Stimulated activated CD4-positive, alpha-beta T cell treated with anti-CD3 and anti-CD28 coated beads, Interleukin-4, amount 100 ng/mL, for 4 hours (primary cell): ENCODE measurements around the gene ATP10A.
"Not testable (repeated sequence)": the region's sequence is repeated elsewhere in the genome, so short reads cannot be mapped to it uniquely, and the experiment has no call there.

Source experiments
- DNase-seq, 2 experiments: peaks; one replicate each; pipeline ENCODE4 v3.0.0-alpha.2; 2020

ATP10A gene

GRCh38 chr15:25673972-25674371, 189.2 kb downstream of the ATP10A start:
- no peak for DNase-seq

DNA sequence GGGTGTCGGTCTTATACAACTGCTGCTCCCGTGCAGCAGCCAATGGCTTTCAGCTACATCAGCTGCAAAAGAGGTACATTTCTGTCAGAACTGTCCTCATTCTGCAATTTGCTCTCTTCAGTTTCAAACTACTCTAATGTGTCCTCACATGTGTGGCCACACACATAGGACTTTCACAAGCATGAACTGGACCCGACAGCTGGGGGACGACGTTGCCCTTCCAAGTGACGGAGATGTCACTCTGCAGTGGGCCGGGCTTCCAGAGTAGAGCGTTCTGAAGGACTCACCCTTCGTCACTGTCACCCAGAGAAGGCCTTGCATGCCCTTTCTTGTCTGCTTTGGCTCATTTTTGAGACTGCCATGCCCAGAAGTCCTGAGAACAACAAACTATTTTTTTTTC, 189.8 kb downstream of the ATP10A start:
- DNase-seq = no peak

DNA sequence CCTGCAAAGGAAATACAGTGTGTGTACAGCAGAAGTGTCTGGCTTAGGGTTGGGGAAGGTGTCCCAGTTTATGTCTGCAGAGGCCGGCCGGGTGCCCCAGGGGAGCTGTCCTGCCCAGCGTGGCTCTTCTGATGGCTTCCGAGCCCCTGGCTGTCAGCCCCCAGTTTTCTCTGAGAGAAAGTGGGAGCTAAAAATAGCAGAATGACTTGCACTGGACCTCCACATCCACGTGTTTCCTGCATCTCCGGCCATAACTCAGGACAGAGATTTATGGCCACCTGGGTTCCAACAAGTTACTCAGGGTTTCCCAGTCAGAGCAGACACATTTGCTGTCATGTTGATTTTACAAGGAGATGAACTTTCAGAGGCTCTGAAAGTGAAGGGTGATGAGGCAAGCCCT, 192.0 kb downstream of the ATP10A start:
- no peak for DNase-seq

DNA sequence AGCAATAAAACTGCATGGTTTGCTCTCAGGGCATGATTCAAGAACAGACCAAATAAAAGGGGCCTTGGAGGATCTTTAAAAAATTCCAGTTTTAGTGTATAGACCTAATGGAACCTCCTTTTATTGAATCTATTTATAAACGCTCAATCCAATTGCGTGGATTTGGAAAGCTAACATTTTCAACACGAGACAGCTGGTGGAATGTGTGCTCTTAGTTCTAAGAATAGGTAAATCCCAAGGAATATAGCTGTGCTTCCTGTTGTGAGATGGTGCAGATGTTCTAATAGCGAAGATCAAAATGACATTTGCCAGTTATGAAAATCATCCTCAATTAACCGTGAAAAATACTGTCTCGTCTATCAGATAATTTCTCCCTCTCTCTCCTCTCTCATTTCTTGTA, 192.5 kb downstream of the ATP10A start:
- no peak for DNase-seq

- DNase-seq = no peak
Observed at GRCh38 chr15:25670025-25670554, 193.0 kb downstream of the ATP10A start.

DNA sequence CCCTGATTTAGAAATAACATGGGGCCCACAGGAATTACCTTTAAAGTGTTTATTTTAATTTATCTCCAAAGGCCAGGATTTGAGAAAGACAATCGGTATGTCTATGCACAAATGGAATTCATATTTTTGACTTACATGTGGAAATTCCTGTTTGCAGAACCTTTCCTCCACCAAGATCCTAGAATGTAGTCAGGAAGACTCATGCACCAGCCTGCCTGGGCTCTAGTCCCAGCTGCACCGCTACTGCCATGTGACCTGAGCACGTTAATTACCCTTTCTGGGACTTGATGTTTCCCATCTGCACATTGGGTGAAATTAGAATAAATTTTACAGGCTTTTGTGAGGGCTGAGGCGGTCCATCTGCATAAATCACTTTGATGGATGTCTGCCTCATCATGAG, 194.2 kb downstream of the ATP10A start:
- DNase-seq = no peak

- no peak for DNase-seq
Observed at GRCh38 chr15:25668236-25668795, 194.8 kb downstream of the ATP10A start.

DNA sequence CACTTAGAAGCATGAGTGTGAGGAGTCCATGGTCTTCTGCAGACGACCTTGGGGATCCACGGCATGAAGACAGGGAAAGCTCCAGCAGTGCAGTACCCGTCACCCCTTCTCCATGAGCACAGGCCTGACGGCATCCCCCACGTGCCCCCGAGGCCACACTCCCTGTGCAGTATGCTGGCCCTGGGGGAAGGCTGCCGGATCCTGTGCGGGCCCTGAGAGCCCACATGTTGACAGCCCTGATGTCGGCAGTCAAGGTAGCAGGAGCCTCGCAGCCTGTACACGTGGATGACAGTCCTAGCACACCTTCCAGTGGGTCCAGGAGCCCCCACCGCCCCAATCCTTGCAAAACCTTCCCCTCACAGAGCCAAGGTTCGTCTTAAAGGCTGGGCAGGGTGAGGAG, 195.3 kb downstream of the ATP10A start:
- no peak for DNase-seq

DNA sequence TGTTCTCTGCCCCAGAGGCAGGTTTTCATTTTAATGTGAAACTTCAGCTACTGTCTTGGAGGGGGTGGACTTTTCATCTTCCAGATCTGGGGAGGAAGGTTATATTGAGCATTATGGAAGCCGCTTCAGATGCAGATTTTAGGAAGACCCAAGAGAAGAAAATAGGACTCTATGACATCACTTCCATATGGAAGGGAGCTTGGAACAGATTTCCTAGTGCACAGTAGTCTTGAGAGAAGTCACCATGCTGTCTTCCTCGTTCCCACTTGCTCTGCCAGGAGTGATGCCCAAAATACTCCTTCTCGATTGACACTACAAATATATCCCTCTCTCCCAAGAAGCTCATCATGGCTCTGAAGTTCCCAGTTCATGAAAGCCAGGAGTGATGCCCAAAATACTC, 197.2 kb downstream of the ATP10A start:
- no peak for DNase-seq

GRCh38 chr15:25664761-25665160, 198.4 kb downstream of the ATP10A start:
- no peak for DNase-seq

GRCh38 chr15:25663515-25663914, 199.6 kb downstream of the ATP10A start:
- no peak for DNase-seq

GRCh38 chr15:25661898-25662297, 201.2 kb downstream of the ATP10A start:
- no peak for DNase-seq

DNA sequence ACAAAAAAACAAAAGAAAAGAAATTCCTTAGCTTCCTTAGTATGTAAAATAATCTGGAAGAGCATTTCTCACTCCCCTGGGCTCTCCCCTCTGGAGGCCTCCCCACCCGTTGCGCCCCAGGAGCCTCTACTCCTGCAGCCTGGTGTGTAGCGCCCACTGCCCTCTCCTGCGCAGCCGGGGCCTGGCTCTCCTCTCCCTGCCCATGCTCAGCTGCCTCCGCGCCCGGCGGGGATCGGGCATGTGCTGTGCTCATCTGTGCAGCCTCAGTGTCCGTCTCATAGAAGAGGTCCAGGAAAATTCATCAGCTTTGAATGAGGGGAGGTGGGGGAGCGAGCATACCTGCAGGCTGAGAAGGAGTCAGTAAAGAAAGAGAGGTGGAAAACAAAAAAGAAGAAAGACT, 203.9 kb downstream of the ATP10A start:
- no peak for DNase-seq

- no peak for DNase-seq
Observed at GRCh38 chr15:25658560-25658959, 204.6 kb downstream of the ATP10A start.

DNA sequence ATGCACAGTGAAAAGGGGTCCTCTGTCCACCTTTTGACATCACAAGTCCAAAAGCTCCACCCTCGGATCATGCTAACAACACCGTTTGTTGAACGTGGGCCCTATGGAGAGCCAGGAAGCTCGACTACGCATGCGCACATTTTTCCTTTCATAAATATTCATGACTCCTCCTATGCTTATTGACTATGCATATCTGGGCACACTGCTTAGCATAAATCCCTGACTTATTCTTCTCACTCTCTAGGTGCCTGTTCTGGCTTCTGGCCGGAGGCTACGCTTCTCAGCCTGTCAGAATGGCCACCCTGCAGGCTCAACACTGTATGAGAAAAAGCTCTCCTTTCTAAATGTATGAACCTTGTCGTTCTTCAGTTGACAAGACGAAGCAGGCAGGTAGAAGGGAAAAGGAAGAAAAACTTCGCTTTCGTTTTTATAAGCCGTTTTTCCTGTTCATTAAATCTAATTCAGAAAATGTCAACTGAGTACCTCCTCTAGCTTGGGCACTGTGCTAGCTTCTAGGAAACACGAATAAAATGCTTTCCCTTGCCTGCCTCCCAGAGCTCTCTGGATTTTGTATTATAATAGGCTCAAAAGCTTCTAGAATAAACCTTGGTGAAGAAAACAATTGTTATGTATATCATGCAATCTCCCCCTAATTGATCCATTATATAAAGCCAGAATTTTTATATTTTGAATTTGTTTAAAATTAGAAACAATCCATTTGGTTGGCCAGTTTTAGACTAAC, 207.7 kb downstream of the ATP10A start:
- DNase-seq = no peak

GRCh38 chr15:25653371-25653770, 209.8 kb downstream of the ATP10A start:
- DNase-seq = no peak

DNA sequence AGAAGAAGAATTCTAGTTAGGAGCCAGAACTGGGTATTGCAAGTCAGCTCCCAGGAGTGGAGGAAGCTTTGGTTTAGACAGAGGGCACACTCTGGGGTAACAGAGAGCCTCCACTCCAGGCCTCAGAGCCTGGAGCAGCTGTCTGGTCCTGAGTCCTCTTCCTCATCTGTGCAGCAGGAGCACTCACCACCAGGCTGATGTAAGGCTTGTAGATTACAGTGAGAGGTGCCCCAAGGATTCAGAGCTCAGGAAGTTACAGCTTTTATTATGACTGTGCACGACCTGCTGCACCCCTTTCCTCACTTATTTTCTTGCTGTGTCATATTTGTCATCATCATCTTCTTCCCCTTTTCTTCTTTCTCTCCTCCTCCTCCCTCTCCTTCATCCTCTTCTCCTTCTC, 210.4 kb downstream of the ATP10A start:
- no peak for DNase-seq

DNA sequence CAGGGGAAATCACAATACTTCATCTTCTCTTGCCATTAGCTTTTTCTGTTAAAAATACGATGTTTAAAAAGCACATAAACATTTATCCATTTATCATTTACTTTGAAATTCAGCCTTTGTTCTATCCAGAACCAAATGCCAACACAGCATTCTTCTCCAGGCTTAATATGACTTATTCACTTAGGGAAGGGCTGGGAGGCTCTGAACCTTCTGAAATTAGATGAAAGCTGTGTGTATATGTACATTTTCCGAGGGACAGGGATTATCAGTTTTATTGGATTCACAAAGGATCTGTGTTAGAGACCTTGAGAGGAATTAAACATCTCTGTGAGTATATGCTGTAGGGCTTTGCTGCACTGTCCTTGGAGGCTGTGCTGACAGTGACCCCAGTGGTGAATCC, 213.7 kb downstream of the ATP10A start:
- no peak for DNase-seq

GRCh38 chr15:25643120-25643519, 220.0 kb downstream of the ATP10A start:
- no peak for DNase-seq

- DNase-seq = no peak
Observed at GRCh38 chr15:25641762-25642161, 221.4 kb downstream of the ATP10A start.

DNA sequence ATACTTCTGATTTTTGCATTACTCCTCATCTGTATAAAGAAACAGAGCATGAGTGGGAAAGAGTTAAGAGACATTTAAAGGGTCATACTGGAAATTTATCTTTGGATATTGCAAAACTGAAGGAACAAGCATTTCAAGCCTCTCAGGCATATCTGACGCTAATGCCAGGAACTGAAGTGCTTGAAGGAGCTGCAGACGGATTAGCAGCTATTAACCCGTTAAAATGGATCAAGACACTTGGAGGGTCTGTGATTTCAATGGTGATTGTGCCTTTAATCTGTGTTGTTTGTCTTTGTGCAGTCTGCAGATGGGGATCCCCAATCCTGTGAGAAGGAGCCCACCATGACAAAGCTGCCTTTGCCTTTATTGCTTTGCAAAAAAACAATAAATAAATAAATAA, 221.8 kb downstream of the ATP10A start:
- DNase-seq = no peak

DNA sequence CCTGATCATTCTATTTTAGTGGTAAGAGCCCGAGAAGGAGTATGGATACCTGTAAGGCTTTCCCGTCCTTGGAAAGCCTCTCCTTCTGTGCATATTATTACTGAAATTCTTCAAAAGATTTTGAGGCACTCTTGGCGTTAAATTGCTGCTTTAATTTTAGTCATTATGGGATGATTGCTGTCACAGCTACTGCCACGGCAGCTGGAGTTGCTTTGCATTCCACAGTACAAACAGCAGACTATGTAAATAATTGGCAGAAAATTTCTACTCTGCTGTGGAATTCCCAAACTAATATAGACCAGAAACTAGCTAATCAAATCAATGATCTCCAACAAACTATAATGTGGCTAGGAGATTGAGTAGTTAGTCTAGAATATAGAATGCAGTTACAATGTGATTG, 222.2 kb downstream of the ATP10A start:
- not testable (repeated sequence) for DNase-seq

GRCh38 chr15:25640381-25640780, 222.7 kb downstream of the ATP10A start:
- DNase-seq = no peak

DNA sequence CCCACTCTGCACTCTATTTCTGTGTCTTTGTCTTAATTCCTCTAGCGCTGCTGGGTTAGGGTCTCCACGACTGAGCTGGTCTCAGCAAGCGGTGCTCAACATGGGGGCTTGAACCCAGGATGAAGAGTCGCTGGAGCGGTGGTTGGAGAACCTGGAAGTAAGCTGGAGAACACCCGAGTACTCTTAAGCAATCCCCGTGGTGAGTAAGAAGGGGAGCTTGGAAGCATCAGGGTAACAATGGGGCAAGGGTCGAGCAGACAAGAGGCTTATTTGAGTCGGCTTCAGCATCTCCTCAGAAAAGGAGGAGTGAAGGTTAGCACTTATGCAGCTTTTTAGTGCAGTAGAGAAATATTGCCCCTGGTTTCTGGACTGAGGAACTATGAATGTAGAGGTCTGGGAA, 226.6 kb downstream of the ATP10A start:
- DNase-seq = not testable (repeated sequence)

- no peak for DNase-seq
Observed at GRCh38 chr15:25635191-25635590, 227.9 kb downstream of the ATP10A start.
